GM19035 (cell line): ENCODE data around the gene C4BPA.

ENCODE experiments used
- ATAC-seq: cut with Tn5 transposase; IDR thresholded peaks from one replicate; pipeline ENCODE4 v1.9.1; 2021; ENCODE audit not compliant: unreplicated experiment

The C4BPA gene

DNA sequence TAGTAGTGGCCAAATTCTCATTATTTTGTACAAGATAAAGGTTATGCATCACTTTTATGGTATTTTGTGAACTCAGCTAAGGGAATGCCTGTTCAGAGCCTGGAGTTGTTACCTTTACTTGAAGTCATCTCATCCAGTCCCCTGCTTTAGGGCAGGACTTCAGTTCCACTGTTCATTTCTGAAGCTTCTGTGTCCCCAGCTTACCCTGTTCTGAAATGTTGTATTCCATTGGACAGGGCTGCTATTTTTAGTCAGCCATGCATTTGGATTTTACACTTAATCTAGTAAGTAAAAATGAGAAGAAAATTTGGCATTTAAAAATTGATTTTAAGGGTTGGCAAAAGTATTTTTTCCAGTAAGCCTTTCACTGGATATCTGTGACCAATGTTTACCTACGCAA, 27.0 kb upstream of the C4BPA start:
- ATAC-seq = no peak

DNA sequence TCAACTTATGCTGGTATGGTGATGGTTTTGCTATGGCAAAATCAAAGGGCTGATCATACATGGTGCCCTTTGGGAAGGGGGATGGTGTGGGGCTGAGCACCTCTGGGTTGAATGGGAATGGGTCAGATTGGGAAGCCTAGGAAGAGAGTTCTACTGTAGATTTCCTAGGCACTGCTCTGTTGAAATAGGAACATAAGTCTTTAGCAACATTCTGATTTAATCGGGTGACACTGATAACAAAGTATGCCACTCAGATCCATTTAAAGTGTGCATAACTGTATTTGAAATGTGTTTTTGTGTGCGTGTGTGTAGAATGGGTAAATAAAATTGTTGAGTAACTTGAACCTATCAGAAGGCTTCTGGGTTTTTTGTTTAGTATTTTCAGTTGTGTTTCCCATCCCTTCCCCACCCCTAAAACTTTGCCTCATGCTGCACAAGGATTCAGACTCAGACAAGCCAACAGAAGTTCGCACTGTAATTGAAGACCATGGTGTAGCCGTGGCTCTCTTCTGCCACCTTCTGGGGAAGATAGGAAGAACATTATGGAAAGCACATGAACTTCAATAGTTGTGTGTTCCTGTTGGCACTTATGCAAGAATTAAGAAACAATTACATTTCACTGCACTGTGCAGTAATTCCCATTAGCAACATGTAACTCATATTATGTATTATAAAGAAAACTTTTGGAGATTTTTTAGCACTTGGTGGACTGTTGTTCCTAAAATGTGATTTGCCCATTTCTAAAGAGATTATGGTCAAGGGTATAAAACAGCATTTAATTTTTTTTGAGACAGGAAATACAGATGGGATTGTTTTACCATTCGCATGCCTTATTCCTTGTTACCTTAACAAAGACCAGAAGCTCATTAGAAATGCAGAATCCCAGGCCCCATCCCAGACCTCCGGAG, 26.3 kb upstream of the C4BPA start:
- peak; percentile 65 for ATAC-seq

DNA sequence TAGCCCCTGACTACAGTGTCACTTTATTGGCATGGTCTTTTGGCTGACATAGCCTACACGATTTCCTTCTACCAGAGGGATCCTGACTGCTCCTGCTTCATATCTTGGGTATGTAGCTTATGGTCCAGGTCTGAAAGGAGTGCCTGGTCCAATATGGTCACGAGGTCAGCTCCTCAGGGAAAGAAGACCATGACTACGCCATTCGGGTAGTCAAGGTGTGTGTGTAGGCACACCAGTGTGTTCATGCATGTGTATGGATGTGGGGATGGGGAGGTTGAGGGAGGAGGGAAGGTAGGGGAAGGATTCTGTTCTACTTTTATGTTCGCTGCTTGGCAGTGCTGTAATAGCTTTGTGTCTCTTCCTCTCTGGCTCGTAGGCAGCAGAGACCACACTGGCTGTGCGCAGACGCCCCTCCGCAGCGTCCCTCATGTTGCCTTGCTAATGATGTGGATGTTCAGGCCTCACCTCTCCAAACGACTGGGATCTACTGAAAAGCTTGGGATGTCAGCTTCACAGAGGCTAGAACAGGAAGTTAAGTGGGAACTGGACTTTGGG, 25.4 kb upstream of the C4BPA start:
- no peak for ATAC-seq

- ATAC-seq = no peak
Observed at GRCh38 chr1:207079706-207080241, 24.3 kb upstream of the C4BPA start.

- ATAC-seq = no peak
Observed at GRCh38 chr1:207081088-207081487, 22.9 kb upstream of the C4BPA start.

GRCh38 chr1:207081806-207082205, 22.2 kb upstream of the C4BPA start:
- no peak for ATAC-seq

- no peak for ATAC-seq
Observed at GRCh38 chr1:207084232-207084631, 19.8 kb upstream of the C4BPA start.

GRCh38 chr1:207084701-207085180, 19.3 kb upstream of the C4BPA start:
- peak; percentile 72 for ATAC-seq

DNA sequence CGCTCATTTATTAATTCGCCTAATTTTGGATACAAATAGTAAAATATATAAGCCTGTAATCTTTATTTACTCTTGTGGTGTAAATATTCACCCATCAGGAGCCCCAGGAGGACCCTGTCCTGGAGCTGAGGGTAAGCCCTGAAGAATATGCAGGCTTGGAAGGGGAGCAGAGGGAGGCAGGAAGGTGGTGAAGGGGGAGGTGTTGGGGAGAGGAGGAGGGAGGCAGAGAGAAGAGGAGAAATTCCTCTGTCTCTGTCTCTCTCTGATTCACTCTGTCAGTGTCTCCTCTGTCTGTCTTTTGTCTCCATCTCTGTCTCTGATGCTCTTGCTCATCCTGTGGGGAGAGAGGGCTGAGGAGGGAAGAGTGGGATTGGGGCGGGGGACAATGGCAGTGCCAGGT, 18.1 kb upstream of the C4BPA start:
- no peak for ATAC-seq

GRCh38 chr1:207088161-207088560, 15.9 kb upstream of the C4BPA start:
- no peak for ATAC-seq

- no peak for ATAC-seq
Observed at GRCh38 chr1:207088701-207089626, 15.1 kb upstream of the C4BPA start, which contains the start of gene C4BPB. Gene C4BPB (plus strand): TSS chr1:207088860. CDS start chr1:207089532, 672 bp downstream.

- no peak for ATAC-seq
Observed at GRCh38 chr1:207089627-207090355, 14.2 kb upstream of the C4BPA start.

GRCh38 chr1:207091200-207091908, 12.7 kb upstream of the C4BPA start:
- ATAC-seq = no peak

DNA sequence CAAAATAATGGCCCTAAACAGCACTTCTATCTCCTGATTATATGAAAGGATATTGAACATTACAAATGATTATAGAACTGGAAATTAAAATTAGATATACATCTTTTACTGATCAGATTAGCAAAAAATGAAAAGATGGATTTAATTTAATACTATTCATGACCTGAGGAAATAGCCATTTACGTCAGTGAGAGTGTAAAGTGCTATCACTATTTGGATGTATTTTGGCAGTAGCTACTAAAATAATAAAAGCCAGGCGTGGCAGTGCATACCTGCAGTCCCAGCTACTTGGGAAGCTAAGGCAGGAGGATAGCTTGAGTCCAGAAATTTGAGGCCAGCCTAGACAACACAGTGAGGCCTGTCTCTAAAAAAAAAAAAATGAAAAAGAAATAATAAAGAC, 10.1 kb upstream of the C4BPA start:
- ATAC-seq = no peak

GRCh38 chr1:207097871-207098324, 6.1 kb upstream of the C4BPA start:
- ATAC-seq = peak; percentile 64

DNA sequence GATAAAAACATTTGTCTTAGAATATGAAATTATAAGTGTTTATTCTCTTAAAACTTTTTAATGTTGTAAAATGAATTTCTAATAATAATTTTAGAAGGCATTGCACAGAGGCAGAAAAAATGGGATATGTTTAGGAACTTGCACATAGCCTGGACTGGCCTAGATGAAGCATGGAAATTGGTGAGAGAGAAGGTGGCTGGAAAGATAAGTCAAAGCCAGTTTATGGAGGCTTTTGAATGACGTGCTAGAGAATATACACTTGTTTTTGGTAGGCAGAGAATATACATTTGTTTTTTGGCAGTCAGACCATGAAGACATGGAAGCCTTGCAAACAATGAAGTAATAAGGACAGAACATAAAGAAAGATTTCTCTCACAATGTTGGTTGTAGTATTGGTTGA, 2.3 kb upstream of the C4BPA start:
- no peak for ATAC-seq

DNA sequence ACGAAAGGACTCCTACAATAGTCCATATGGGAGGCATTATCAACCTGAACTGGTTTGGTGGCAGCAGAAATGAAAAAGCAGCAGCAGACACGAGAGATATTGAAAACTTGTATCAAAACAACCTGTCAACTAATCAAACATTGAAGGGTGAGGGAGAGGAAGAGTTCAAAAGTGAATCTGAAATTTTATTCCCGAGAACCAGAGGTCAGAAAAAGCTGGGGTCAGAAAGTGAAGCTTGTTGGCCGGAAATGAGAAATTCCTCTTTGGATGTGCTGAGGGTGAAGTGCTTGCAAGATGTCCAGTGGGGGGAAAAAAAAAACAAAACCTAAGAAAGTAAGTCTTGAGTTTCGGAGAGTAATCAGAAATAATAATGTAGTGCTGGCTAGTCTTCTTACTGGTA, 1.9 kb upstream of the C4BPA start:
- no peak for ATAC-seq

DNA sequence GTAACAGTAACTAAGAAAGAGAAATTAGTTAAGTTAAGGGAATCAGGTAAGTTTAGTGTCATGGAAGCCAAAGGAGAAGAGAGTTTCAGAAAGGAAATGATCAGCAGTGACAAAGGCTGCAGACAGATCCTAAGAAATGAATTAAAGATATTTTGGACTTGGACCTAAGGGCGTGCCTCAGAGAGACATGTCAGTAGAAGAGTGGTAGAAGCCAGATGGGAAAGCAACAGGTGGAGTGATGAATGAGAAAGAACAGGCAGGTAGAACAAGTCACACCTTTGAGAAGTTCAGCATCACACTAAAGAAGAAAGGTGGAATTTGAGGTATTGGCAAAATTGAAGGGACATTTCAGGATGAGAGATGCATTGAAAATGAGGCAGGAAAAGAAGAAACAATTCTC, 1.4 kb upstream of the C4BPA start:
- ATAC-seq = no peak

GRCh38 chr1:207109004-207109403, 5.0 kb downstream of the C4BPA start:
- no peak for ATAC-seq
